A172 (cell line): ENCODE measurements around the gene TEKT5. TPM values are rescaled to one million over a fixed set of nuclear protein-coding genes. Genes with fewer than 3 reads are reported as not detected.

ENCODE experiments used
- DNase-seq: peaks from one replicate; pipeline ENCODE4 v3.0.0-alpha.2; 2015; ENCODE audit warnings: low spot score
- total RNA-seq: library from RNA; depleted of rRNA; stranded (reverse); fragments of >200 nt; shearing (Covaris generic); gene quantifications from 2 replicates; pipeline ENCODE4 v1.2.3, GENCODE V29; 2014; rRNA removed

TEKT5 gene
- total RNA-seq, 1 experiment from 2014 or later: not detected

DNA sequence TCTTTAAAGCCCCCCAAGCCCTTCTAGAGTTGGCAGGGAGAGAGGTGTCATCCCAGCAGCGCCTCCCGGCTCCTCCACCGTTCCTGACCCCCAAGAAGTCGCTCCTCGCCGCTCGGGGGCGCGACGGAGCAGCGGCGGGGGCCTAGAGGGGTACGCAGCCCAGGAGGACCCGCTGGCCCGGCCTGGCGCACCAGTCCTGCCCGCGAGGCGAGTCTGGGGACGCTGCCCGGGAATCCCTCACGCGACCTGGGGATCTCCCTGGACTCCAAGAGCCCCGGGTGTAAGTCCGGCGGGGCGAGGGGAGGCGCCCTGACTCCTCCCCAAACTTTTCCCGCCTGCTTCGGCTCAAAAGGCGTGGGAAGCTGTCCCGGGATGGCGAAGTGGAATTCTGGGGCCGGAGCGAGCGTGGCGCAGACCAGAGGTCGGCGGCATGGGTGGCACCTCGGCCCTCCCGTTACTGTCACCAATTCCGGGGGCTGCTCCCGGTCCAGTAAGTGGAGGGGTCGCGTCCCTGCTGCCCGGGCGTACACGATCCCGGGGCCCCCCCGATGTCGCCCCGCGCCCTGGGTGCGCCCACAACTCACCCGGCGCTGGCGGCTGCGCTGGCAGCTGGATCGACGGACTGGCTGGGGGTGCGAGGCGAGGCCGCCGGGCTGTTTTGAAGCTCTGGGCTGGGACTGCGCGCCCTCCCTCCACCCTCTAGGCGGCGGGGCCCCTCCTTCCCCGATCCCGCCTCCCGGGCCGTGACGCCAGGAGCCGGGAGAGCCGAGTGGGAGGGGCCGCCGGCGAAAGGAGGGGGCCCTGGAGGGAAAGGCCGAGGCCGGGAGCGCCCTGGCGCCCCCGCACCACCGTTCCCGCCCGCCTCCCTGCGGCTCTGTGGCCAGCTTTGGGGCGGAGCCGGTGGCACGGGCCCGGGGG is 114.5 kb downstream of the TEKT5 start, which contains the start of gene EMP2:
Gene EMP2 (minus strand): TSS at position 634 of the 918 bp plus-strand sequence. CDS start 32,981 bp downstream, outside the sequence.
- peak; percentile 55 for DNase-seq

DNA sequence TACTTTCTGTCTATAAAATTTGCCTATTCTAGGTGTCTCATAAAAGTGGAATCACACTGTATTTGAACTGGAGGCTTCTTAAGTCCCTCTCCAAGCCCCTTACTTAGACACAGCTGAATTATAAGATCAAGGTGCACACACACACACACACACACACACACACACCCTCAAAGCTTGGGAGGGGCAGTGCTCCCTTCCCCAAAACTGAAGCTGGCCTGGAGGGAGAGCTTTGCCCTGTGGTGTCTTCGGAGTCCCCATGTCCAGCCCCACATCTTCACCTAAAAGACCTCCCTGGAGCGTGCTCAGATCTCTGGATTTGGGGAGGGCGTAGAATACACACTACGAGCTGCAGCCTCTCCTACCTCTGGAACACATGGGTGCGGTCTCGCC is 115.2 kb downstream of the TEKT5 start:
- no peak for DNase-seq

DNA sequence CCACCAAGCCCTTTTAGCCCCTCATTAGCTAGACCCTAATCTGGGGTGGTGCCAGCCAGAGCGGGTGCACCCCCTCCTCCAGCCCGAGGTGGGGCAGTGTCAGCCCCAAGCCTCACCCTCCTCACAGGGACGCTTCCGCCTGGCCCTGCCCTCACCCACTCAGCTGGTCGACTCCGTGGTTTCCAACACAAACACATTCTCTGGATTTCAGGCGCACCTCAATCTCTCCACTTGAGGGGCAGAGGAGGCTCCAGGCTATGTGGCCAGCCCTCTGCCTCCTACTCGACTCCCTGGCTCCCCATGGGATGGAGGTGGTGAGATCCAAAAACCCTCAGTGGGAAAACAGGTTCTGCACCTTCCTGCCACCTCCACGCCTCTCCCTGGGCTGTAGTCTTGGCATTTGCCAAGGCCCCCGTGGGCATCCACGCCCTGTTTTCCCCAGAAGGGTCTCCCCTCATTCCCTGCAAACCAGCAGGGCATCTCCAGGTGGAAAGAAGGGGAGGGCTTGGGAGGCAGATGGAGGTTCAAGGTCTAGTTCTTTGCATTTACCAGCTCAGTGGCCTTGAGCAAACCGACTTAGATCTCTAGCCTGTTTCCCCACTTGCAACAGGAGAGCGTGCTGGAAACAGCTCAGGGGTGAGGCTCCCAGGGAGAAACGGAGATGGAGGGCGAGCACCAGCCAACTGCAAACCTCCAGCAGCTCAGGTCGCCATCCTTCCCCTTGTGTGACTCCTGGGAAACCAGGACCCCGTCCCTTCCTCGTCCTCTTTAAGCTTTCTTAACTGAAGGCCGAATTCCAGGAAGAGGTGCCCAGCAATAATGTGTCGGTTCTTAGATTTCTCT is 116.0 kb downstream of the TEKT5 start:
- DNase-seq: no peak

Other genes with a start within 250 kb of the TEKT5 start
- gene EMP2, start 114.3 kb downstream of the TEKT5 start, total RNA-seq: 11.6 and 12.3 TPM in 2 replicates
- 39.8 and 44.7 TPM in 2 replicates for gene NUBP1, start 48.9 kb upstream of the TEKT5 start, total RNA-seq
- gene TVP23A, start 123.9 kb upstream of the TEKT5 start, total RNA-seq: not detected in 2 replicates
- gene CIITA, start 182.3 kb upstream of the TEKT5 start, total RNA-seq: 0.07 TPM in 1 of 2 replicates, not detected in the other
- 65.9 and 66.5 TPM in 2 replicates for gene DEXI, start 247.5 kb upstream of the TEKT5 start, total RNA-seq
- 13.3 and 17.3 TPM in 2 replicates for gene CLEC16A, start 249.6 kb upstream of the TEKT5 start, total RNA-seq